GM18520 (cell line): ENCODE data around the gene UBE2M.

Experiments
- ATAC-seq: cut with Tn5 transposase; IDR thresholded peaks from one replicate; pipeline ENCODE4 v1.9.1; 2021; ENCODE audit not compliant: unreplicated experiment

The UBE2M gene

DNA sequence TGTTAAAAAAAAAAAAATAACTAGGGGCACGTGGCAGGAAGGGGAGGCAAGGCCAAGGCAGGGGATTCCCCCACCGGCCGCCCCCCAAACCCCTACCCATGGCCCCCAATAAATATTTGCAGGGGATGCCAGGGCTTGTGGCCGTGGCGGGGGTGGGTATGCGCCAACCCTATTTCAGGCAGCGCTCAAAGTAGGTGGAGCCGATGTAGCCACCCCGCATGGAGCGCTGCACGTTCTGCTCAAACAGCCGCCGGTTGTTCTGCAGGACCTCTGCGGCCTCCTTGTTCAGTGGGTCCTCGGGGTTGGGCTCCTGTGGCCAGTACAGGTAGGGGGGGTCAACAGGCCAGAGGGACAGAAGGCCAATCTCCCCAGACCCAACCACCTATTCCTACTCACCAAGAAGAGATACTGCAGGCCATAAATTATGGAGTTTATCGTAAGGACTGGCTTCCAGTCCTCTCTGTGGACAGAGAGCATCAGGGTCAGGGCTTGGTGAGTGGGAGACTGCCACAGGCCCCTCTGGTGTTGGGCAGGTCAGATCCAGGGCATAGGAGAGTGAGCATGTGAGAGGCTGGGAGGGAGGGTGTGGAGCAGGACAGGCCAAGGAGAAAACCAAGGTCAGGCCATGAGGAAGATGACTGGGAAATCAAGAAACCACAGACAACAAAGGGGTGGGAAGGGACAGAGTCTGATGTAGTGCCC, 2.3 kb downstream of the UBE2M start:
- ATAC-seq: no peak

DNA sequence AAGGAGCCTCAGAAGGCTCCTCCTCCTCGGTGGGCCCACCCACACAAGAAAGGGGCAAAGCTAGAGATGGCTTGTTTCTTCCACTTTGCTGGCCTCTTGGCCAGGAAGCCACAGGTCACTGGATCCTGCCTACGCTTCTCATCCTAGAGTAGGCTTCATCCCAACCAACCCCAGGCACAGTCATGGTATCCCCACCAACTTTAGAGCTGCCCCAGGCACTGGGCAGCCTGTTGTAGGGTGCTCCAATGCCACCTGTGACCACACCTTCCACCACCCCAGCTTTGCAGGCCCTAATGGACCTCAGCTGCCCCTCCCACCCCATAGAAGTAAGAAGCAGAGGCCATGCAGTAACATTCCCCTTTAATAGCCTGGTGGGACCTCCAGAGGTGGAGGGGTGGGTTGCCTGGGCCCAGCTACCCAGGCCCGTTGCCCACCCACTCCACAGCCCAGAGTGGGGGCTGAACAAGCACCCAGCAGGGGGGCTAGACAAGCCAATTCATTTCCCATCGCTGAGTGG, 3.0 kb downstream of the UBE2M start:
- no peak for ATAC-seq

DNA sequence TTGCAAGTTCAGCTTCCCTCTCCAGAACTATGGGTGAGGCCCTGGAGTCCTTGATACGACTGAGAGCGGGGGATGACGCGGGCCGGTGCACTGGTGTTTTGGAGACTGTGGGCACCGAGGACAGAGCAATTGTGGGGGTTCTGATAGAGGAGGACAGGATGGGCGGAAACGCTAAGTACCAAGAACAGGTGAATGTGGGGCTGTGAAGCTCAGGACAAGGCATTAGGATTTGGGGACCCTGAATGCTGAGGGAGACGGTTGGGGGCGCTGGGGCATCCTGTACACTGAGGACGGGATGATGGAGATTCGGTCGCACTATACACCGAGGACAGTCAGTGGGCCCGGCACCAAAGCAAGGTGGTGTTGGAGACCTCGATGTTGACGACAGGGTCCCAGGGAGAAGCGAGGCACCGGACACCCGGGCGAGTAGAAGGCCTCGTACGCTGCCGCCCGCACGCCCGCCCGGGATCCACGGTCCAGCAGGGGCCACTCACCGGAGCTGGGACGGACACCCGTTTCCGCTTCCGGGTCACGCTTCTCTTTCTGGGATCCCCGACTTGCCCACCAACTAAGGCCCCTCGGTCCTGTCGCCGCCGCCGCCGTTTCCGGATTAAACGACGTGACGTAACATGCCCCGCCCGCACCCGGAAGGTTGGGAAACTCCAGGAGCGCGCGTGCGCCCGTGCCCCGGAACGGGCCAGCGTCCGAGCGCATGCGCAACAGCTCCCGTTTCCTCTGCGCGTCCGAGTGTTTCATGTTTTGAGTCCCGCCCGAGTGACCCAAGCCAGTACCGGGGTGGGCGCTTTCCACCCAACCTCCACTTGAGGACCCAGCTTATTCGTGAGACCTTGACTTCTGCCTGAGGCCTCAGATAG, 3.7 kb downstream of the UBE2M start, which contains the start of gene CHMP2A:
Gene CHMP2A (minus strand): TSS at position 612 of the 875 bp plus-strand sequence. CDS start 893 bp downstream, outside the sequence.
- ATAC-seq: no peak

DNA sequence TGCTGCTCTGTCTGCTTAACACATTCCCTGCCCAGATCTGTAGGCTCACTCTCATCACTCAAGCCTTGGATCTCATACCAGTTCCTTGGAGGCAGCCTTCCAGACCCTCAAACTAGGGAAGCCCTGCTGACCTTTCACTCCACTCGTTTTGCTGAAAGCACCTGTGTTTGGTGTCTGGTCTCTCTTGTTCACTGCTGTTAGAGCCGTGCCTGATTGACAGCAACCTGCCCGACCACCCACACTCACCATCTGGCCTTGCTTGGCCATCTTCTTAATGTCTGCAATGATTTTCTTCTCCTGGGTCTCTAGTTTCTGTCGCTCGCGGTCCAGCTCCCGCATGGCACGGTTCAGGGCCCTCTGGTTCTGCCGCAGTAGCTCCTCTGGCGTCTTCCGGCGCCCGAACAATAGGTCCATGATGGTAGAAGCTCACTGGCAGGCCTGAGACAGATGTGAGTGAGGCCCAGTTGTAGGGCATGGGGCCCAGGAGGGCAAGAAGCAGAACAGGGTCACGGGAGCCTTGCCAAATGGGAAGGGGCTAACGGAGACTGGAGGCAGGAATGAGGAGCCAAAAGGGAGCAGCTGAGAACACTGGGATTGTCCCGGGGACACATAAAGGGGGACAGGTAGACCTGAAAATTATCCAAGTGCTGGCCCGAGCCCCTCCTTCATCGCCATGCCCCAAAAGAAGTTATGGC, 4.5 kb downstream of the UBE2M start:
- ATAC-seq: no peak

DNA sequence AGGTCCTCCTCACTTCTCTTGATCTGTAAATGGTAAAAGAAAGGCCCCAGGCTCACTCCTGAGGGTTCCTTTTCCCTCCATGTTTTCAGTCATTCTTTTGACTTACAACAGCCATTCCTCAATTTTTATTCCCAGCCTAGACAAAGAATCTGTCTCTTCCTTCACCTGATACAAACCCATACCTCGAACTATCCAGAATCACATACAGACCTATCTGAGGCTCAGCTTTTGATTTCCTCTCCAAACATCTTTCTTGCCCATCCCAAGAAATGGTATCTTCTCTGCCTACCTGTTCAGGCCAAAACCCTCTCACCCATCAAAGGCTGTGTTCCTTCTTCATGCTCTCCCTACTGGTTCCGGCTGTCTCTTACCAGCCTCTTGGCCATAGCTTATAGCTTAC, 5.8 kb downstream of the UBE2M start:
- no peak for ATAC-seq

DNA sequence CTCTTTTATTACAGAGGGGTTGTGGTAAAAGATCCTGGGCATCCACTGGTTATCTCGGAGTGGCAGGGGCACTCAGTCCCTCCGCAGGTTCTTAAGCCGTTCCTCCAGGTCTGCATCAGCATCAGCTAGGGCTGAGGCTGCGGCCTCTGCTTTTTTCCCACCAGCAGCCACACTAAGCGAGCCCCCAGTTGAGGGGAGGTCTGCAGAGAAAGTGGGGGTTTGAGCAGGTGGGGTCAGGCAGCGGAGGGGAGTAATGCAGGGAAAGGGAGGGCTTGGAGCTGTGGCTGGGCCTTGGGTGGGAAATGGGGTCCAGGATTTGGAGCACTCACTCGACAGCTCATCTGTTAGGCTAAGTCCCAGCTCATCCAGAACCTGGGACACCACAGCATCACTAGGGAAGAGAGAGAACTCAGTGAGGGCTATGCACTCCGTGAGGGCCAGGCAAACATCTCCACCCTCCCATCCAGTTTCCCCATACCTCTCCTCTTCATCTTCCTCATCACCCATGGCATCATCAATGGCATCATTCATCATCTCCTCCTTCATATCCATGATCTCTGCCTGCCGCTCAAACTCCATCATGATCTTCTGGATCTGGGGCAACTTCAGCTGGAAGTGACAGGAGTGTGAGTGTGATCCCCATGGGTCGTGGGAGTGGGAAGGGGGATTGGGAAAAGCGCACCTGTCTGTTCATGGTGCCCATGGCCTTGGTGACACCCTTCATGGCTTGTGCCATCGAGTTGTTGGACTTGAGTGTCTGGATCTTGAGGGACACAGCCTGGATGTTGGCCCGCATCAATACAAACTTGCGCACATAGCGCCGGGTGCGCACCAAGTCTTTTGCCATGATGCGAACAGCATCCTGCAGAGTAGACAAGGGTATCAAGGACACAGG, 6.6 kb downstream of the UBE2M start:
- ATAC-seq: no peak

DNA sequence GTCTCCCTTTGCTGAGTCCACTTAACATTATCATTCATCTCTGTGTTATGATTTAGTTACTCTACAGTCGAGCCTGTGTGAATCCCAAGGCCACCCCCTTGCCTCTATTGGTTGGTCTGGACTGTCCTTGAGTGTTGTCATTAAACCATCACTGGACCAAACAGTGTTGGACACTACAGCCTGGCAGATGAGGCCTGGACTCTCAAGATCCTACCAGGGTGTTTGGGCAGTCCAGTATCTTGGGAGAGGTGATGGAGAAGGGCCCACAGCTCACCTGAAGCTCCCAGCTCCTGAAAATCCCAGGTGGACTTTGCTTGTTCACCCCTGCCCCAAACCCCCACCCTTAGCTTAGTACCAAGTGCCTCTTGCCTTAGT, 7.3 kb downstream of the UBE2M start:
- ATAC-seq: no peak

DNA sequence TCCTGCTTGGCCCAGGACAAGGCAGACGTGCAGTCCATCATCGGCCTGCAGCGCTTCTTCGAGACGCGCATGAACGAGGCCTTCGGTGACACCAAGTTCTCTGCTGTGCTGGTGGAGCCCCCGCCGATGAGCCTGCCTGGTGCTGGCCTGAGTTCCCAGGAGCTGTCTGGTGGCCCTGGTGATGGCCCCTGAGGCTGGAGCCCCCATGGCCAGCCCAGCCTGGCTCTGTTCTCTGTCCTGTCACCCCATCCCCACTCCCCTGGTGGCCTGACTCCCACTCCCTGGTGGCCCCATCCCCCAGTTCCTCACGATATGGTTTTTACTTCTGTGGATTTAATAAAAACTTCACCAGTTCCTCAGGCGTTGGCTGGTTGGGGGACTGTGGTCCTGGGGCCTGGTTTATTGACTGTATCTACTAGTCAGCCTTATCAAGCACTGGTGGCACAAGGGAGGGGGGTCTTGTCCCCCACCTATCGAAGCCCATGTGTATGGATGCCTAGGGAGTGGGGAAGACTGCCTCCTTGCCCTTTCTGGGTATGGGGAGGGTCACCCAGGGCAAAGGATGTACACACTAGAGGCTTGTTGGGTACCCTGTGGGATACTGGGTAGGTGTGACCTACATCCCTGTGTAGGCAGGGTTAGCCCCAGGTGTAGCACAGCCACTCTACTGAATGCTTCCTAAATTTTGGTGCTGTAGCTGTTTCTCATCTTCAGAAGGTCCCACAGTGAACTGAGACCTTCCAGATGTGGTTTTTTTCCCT, 7.9 kb downstream of the UBE2M start:
- no peak for ATAC-seq

DNA sequence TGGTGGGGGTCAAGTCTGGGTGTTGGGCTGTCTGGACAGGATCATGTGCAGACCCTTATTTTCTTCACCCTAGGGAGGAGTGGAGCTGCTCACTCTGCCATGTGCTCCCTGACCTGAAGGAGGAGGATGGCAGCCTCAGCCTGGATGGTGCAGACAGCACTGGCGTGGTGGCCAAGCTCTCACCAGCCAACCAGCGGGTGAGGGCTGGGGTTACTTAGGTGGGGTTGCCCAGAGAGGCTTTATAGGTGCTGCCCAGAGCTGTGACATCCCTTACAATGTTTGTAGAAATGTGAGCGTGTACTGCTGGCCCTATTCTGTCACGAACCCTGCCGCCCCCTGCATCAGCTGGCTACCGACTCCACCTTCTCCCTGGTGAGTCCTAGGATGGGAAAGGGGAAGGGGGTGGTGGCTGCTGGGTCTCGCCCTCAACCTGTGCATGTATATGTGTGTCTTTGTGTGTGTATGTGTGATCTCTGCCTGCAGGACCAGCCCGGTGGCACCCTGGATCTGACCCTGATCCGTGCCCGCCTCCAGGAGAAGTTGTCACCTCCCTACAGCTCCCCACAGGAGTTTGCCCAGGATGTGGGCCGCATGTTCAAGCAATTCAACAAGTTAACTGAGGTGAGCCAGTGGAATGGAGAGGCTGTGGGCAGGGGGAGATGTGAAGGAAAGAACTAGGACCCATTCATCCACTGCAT, 8.6 kb downstream of the UBE2M start:
- no peak for ATAC-seq

DNA sequence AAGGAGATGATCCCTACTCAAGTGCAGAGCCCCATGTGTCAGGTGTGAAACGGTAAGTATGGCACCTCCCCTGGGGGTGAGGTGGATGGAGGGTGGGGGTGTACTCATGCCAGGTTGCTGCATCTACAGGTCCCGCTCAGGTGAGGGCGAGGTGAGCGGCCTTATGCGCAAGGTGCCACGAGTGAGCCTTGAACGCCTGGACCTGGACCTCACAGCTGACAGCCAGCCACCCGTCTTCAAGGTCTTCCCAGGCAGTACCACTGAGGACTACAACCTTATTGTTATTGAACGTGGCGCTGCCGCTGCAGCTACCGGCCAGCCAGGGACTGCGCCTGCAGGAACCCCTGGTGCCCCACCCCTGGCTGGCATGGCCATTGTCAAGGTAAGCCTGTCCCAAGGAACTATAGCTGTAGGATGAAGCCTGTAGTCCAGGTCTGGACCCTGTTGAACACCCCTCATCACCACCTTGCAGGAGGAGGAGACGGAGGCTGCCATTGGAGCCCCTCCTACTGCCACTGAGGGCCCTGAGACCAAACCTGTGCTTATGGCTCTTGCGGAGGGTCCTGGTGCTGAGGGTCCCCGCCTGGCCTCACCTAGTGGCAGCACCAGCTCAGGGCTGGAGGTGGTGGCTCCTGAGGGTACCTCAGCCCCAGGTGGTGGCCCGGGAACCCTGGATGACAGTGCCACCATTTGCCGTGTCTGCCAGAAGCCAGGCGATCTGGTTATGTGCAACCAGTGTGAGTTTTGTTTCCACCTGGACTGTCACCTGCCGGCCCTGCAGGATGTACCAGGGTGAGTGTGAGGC, 9.3 kb downstream of the UBE2M start:
- ATAC-seq: no peak

DNA sequence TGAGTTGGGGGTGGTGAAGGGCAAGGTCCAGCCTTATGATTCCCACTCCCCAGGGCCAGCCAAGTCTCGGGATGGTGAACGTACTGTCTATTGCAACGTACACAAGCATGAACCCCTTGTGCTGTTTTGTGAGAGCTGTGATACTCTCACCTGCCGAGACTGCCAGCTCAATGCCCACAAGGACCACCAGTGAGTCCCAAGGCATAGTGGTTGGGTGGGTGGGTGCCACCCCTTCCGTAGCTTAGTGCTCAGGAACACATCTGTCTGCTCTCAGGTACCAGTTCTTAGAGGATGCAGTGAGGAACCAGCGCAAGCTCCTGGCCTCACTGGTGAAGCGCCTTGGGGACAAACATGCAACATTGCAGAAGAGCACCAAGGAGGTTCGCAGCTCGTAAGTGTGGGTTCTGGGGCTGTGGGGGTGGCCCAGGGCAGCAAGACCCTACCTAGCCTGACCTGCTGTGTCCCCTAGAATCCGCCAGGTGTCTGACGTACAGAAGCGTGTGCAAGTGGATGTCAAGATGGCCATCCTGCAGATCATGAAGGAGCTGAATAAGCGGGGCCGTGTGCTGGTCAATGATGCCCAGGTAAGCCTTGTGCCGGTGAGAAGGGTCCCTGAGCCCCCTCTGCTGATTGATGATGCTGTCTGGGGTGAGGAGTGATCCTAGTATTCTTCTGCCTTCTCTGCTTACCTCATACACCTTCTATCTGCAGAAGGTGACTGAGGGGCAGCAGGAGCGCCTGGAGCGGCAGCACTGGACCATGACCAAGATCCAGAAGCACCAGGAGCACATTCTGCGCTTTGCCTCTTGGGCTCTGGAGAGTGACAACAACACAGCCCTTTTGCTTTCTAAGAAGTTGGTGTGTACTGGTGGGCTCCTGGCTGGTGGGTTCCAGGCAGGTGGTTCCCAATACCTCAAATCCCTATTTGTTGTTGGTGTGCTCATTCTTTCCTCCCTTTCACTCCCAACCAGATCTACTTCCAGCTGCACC, 10.8 kb downstream of the UBE2M start:
- no peak for ATAC-seq

DNA sequence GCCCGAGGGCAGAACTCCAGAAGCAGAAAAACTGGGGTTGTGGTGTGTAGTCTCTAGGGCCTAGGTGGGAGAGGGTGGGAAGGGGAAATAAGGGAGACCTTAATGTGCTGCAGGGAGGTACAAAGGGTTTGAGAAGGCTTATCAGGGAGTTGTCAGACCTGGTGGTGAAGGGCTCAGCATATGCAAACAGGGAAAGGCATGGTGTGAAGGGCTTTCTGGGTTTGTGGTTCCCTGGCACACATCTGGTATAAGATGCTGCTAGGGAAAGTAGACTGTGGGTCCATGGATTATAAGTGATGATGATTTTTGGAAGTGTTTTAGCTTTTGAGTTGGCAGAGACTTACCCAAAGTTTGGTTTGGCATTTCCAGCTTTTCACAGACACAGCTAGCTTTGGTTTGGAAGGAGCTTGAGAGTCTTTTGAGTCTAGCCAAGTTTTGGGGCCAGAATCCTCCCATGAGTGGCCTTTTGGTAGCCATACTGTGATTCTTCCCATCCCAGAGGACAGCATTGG, 12.3 kb downstream of the UBE2M start:
- ATAC-seq: no peak

DNA sequence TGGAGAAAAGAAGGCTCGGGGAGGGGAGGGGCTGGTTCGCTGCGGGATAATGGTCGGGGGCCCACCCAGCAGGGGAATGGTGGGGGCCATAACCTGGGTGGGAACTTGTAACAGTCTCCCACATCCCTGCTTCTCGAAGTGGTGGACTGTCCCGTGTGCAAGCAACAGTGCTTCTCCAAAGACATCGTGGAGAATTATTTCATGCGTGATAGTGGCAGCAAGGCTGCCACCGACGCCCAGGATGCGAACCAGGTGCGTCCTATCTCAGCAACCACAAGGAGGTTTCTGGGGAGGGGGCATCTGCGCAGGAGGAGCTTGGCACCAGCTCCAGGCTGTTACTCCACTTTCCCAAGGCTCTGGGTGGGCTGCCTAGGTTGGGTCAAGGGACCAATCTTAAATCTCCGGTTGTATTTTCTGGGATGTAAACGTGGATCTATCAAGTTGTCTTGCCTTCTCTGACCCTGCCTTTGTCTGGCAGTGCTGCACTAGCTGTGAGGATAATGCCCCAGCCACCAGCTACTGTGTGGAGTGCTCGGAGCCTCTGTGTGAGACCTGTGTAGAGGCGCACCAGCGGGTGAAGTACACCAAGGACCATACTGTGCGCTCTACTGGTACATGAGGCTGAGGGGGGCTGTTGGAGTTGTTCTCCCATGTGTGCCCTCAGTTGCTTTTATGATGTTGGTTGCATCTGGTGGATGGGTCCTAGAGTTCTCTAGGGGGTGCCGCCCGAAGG, 13.0 kb downstream of the UBE2M start:
- ATAC-seq: no peak

DNA sequence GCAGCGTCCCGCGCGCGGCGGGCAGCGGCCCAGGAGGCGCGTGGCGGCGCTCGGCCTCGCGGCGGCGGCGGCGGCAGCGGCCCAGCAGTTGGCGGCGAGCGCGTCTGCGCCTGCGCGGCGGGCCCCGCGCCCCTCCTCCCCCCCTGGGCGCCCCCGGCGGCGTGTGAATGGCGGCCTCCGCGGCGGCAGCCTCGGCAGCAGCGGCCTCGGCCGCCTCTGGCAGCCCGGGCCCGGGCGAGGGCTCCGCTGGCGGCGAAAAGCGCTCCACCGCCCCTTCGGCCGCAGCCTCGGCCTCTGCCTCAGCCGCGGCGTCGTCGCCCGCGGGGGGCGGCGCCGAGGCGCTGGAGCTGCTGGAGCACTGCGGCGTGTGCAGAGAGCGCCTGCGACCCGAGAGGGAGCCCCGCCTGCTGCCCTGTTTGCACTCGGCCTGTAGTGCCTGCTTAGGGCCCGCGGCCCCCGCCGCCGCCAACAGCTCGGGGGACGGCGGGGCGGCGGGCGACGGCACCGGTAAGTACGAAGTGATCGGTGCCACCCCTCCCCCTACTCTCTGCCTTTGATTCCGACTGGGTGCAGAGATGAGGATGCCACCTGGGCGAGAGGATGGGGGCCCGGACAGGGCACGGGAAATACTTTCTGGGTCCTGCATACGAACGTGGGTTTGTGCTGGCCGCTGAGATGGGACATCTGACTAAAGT, 13.7 kb downstream of the UBE2M start:
- ATAC-seq: peak; percentile 40

DNA sequence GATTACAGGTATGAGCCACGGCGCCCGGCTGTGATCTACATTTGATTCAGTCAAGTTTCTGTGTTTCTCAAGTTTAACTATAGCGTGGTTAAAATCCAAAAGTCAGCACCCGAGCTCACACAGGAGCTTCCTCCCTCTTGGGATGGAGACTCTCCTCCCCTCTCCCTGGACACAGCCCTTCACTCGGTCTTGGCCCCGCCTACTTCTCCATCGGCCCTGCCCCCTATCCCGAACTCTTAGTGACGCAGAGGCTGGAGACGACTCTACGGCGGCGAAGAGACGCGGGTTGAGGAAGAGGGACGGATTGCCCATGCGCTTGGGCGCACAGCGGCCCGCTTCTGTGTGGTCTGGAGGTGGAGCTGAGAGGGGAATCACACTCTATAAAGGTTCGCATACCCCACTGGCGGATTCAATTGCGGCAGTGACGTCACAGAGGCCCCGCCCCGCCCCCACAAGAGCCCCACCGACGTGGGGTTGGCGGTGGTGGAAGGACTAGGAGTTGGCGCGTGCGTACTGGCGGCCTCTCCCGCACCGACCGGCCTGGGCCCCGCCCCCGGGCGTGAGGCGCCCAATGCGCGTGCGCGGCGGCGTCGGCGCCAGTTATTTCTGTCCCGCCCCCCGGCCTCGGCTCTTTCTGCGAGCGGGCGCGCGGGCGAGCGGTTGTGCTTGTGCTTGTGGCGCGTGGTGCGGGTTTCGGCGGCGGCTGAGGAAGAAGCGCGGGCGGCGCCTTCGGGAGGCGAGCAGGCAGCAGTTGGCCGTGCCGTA, 14.4 kb downstream of the UBE2M start, which contains the start of gene TRIM28:
Gene TRIM28 (plus strand): TSS at position 239 of the 765 bp plus-strand sequence. CDS start 694 bp downstream, outside the sequence.
- ATAC-seq: peak; percentile 70
